ENCODE results near the gene MRPL33.
"Not testable (repeated sequence)": the region's sequence is repeated elsewhere in the genome, so short reads cannot be mapped to it uniquely, and the experiment has no call there.

Gene MRPL33

GRCh38 chr2:27742571-27742970 is 28.9 kb upstream of the MRPL33 start:
- DNase-seq = no peak

- not testable (repeated sequence) for DNase-seq
Observed at GRCh38 chr2:27745494-27745893, 26.0 kb upstream of the MRPL33 start.

GRCh38 chr2:27746325-27746724 is 25.2 kb upstream of the MRPL33 start:
- DNase-seq = no peak

- DNase-seq = no peak
Observed at GRCh38 chr2:27747827-27748352, 23.6 kb upstream of the MRPL33 start.

GRCh38 chr2:27748803-27749554 is 22.5 kb upstream of the MRPL33 start:
- DNase-seq = not testable (repeated sequence)

- DNase-seq = no peak
Observed at GRCh38 chr2:27751377-27751776, 20.1 kb upstream of the MRPL33 start.

GRCh38 chr2:27752551-27753237 is 18.8 kb upstream of the MRPL33 start:
- DNase-seq = peak; percentile 62

GRCh38 chr2:27754138-27754588 is 17.4 kb upstream of the MRPL33 start:
- DNase-seq = peak; percentile 41

GRCh38 chr2:27754831-27755230 is 16.7 kb upstream of the MRPL33 start:
- no peak for DNase-seq

GRCh38 chr2:27756091-27756490 is 15.4 kb upstream of the MRPL33 start:
- DNase-seq = no peak

- DNase-seq = no peak
Observed at GRCh38 chr2:27756544-27757498, 14.7 kb upstream of the MRPL33 start.

- DNase-seq = no peak
Observed at GRCh38 chr2:27762951-27763906, 8.3 kb upstream of the MRPL33 start.

GRCh38 chr2:27763907-27764267 is 7.6 kb upstream of the MRPL33 start:
- no peak for DNase-seq

- DNase-seq = not testable (repeated sequence)
Observed at GRCh38 chr2:27764526-27764925, 7.0 kb upstream of the MRPL33 start.

GRCh38 chr2:27765621-27766286 is 5.8 kb upstream of the MRPL33 start:
- no peak for DNase-seq

- no peak for DNase-seq
Observed at GRCh38 chr2:27766287-27766661, 5.2 kb upstream of the MRPL33 start.

- DNase-seq = no peak
Observed at GRCh38 chr2:27771202-27771547, 344 bp upstream of the MRPL33 start.

- no peak for DNase-seq
Observed at GRCh38 chr2:27772804-27773203, 1.3 kb downstream of the MRPL33 start.

- no peak for DNase-seq
Observed at GRCh38 chr2:27773959-27774358, 2.4 kb downstream of the MRPL33 start.

GRCh38 chr2:27776097-27776496 is 4.6 kb downstream of the MRPL33 start:
- DNase-seq = no peak

- DNase-seq = no peak
Observed at GRCh38 chr2:27776696-27777095, 5.2 kb downstream of the MRPL33 start.

Data from NCI-H748 treated with DMSO at 0.1 percent for 48 hours (cell line).